ENCODE data around the gene S100A3. TPM values are rescaled to one million over a fixed set of nuclear protein-coding genes. Genes with fewer than 3 reads are reported as not detected.
"Not testable (repeated sequence)": the region's sequence is repeated elsewhere in the genome, so short reads cannot be mapped to it uniquely, and the experiment has no call there.

S100A3 gene
- total RNA-seq, 2 donors from 2014 or later = not detected

GRCh38 chr1:153563483-153563901, 14.4 kb upstream of the S100A3 start:
- Histone ChIP-seq H3K4me3 (no peak overlapping the region), H3K27ac (no peak overlapping the region), H3K4me1 (peaks cover 29% of the 10 kb centered on the region), H3K36me3 (replicated peaks in 1 of 2; ENCODE audit: insufficient read depth in 1 of 2, low read depth in 2 of 2) (no peaks in the 10 kb centered on the region), H3K27me3 (no peaks in the 10 kb centered on the region), H3K9me3 (no peaks in the 10 kb centered on the region)
- DNase-seq = no peak
- 73 to 81% methylated on average over 6 of the region's 6 CpGs for WGBS, 2 donors
- intact Hi-C loops (cut with DNase I) = no loop called here
- TF ChIP-seq POLR2A (IDR thresholded peaks at IDR 0.05) (no peak), CTCF (IDR thresholded peaks at IDR 0.05) (no peak)
- no peak for ATAC-seq

GRCh38 chr1:153562021-153562420, 13.0 kb upstream of the S100A3 start:
- WGBS, 2 donors = 85 to 89% methylated on average over 3 of the region's 3 CpGs
- H3K27me3 ChIP-seq; DNase-seq; H3K27ac ChIP-seq; H3K4me3 ChIP-seq; H3K36me3 ChIP-seq (replicated peaks in 1 of 2; ENCODE audit: insufficient read depth in 1 of 2, low read depth in 2 of 2); intact Hi-C loops (cut with DNase I); ATAC-seq; H3K9me3 ChIP-seq: not testable (repeated sequence)
- H3K4me1 ChIP-seq = peaks cover 16% of the 10 kb centered on the region

GRCh38 chr1:153561466-153561985, 12.5 kb upstream of the S100A3 start:
- Histone ChIP-seq H3K27me3 (no peaks in the 10 kb centered on the region), H3K36me3 (replicated peaks in 1 of 2; ENCODE audit: insufficient read depth in 1 of 2, low read depth in 2 of 2) (no peaks in the 10 kb centered on the region), H3K9me3 (no peaks in the 10 kb centered on the region), H3K4me1 (peaks cover 11% of the 10 kb centered on the region), H3K27ac (no peak overlapping the region), H3K4me3 (no peak overlapping the region)
- WGBS, 2 donors = 86 to 91% methylated on average over 3 of the region's 3 CpGs
- intact Hi-C loops (cut with DNase I) = no loop called here
- TF ChIP-seq CTCF (IDR thresholded peaks at IDR 0.05) = no peak
- no peak for TF ChIP-seq POLR2A (IDR thresholded peaks at IDR 0.05)
- DNase-seq = no peak
- no peak for ATAC-seq

- DNase-seq (no peak), ATAC-seq (no peak)
- Histone ChIP-seq H3K27me3 (no peaks in the 10 kb centered on the region), H3K27ac (no peak overlapping the region), H3K4me1 (peaks cover 6% of the 10 kb centered on the region), H3K9me3 (no peaks in the 10 kb centered on the region), H3K4me3 (no peak overlapping the region), H3K36me3 (replicated peaks in 1 of 2; ENCODE audit: insufficient read depth in 1 of 2, low read depth in 2 of 2) (no peaks in the 10 kb centered on the region)
- intact Hi-C loops (cut with DNase I) = no loop called here
- WGBS, 2 donors = 83 to 84% methylated on average over 10 of the region's 10 CpGs
- TF ChIP-seq POLR2A (IDR thresholded peaks at IDR 0.05) (no peak), CTCF (IDR thresholded peaks at IDR 0.05) (no peak)
Observed at GRCh38 chr1:153560771-153561465, 11.9 kb upstream of the S100A3 start.

- Histone ChIP-seq H3K4me1 (no peaks in the 10 kb centered on the region), H3K9me3 (no peaks in the 10 kb centered on the region), H3K27ac (no peak overlapping the region), H3K27me3 (no peaks in the 10 kb centered on the region), H3K36me3 (replicated peaks in 1 of 2; ENCODE audit: insufficient read depth in 1 of 2, low read depth in 2 of 2) (no peaks in the 10 kb centered on the region), H3K4me3 (no peak overlapping the region)
- DNase-seq (no peak), ATAC-seq (no peak)
- 91 to 97% methylated on average over 2 of the region's 2 CpGs for WGBS, 2 donors
- no peak for TF ChIP-seq POLR2A (IDR thresholded peaks at IDR 0.05)
- no peak for TF ChIP-seq CTCF (IDR thresholded peaks at IDR 0.05)
- intact Hi-C loops (cut with DNase I) = no loop called here
Observed at GRCh38 chr1:153560241-153560640, 11.2 kb upstream of the S100A3 start.
